HG03280 (cell line): ENCODE data around the gene PSAP.
"Not testable (repeated sequence)": the region's sequence is repeated elsewhere in the genome, so short reads cannot be mapped to it uniquely, and the experiment has no call there.

ENCODE experiments used
- ATAC-seq: cut with Tn5 transposase; IDR thresholded peaks from one replicate; pipeline ENCODE4 v1.9.1; 2021; ENCODE audit warnings: mild to moderate bottlenecking, moderate library complexity; ENCODE audit not compliant: unreplicated experiment

Gene PSAP

DNA sequence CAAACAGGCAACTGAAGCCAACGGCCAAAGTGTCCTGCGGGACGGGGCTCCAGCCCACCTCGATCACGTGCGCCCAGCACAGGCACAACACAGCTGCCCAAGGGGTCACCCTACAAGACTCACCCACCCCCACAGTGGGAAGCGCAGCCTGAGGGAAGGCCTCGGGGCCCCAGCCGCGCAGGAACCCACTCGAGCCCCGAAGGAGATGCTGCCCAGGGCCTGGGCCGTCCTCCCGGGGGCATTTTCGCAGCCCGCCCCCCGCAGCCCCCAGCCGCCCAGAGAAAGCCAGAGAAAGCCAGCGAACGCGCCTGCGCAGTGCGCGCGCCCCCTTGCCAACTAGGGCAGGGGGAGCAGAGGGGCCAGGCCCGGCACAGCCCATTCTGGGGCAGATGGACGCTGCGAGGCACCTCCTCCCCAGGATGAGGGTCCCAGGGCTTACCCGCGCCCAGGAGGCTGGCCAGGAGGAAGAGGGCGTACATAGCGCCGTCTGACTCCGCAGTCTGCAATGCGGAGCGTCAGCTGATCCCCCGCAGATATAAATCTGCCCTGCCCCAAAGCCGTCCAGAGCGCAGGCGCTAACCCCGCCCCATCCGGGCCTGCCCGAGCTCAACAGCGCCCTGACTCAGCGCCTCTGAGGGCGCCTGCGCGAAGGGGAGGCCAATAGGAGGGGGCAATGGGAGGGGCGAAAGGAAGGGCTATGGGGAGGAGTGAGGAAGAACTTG lies at the start of gene PSAP:
PSAP (minus strand) TSS at position 509 of the 722 bp plus-strand sequence; CDS start at position 479, 30 bp downstream.
- peak; percentile 94 for ATAC-seq

DNA sequence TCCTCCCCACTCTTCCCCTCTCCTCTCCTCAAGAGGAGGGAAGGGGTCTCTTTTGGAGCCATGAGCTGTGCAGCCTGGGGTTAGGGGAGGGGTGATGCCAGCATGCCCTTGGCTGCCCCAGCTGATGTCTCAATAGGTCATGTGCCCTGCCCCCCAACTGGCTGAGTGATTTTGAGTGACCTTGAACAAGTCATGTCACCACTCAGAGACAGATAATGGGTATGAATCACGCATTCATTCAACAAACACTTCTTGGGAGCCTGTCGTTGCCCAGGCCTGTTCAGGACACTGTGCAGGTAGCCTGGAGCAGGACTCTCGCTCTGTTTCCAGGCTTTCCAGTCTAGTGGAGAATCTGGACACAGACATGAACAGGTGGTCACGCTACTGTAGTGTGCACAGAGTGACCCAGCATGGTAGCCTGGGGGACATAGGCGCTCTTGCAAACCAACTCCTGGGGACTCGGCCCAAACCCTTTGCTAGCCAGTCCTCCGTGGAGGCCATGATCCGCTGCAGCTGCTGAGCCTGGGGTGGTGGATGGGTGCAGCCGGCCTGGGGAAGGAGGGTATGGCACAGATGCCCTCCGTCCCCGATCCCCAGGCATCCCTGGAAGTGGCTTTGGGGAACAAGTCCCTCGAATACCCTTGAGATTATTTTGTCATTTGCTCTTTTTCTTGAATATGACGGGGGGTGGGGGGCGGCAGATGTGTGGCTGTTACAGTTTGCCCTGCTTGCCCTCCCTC lies 49.6 kb upstream of the PSAP start:
- ATAC-seq = no peak

DNA sequence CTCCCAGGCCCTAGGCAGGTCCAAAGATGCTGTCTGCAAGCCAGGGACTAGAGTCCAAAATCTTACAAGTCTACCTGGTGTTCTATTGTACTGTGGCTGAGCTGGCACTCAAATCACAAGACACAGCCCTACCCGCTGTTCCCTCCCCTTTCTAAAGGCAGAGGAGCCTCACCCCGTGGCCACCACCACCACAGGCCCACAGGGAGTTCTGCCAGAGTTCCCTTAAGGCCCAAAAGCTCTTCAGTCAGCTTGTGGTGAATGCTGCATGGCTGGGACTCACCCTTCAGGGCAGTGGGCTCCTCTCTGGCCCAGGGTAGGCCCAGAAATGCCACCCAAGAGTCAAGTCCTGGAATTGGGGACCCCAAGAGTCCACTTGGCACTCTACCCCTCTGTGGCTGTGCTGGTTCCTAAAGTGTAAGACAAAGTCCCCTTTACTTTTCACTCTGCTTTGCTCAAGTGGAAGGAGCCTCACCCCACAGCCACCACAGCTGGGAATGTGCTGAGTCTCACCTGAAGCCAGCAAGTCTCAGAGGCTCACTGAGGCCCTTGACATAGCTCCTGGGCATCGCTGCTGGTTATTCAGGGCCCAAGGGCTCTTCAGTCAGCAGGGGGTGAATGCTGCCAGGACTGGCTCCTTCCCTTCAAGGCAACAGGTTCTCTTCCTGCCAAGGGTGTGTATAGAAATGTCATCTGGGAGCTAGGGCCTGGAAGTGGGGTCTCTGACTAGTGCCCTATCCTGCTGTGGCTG lies 48.8 kb upstream of the PSAP start:
- no peak for ATAC-seq

DNA sequence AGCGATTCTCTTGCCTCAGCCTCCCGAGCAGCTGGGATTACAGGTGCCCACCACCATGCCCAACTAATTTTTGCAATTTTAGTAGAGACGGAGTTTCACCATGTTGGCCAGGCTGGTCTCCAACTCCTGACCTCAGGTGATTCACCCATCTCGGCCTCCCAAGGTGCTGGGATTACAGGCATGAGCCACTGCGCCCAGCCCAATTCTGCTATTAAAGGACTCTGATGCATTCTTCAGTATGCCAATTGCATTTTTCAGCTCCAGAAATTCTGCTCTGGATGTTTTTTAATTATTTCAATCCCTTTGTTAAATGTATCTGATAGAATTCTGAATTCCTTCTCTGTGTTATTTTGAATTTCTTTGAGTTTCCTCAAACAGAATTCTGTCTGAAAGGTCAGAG lies 47.3 kb upstream of the PSAP start:
- not testable (repeated sequence) for ATAC-seq

DNA sequence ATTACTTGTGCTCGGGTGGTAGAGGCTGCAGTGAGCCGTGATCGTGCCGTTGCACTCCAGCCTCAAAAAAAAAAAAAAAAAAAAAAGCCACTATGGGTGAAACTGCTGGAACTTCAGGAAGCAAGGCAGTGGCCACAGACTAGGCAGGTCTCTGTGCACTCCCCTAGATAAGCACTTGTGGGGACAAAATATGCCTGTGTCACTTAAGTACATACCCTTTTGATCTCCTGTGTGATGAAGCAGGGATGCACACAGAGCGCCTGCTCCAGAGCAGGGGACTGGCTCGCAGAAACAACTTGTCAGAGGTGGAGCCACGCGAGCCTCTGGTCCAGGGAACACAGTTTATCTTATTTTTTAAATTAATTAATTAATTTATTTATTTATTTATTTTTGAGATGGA lies 42.9 kb upstream of the PSAP start:
- no peak for ATAC-seq

DNA sequence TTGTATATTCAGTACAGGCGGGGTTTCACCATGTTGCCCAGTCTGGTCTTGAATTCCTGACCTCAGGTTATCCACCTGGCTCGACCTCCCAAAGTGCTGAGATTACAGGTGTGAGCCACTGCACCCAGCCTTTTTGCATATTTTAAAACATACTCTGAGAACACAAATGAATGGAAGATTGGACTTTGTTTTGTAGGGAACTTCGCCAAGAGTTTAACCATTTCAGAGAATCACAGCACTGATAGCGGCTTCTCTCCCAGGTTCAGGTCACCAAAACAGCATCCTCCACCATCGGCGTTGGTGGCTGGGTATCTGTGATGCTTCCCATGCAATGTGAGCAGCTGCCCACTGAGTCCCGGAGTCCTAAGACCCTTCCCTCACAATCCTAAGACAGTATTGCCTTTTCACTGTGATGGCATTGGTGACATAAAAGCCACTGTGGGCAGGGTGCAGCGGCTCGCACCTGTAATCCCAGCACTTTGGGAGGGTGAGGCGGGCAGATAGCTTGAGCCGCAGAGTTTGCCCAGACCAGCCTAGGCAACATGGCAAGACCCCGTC lies 42.3 kb upstream of the PSAP start:
- ATAC-seq = no peak

DNA sequence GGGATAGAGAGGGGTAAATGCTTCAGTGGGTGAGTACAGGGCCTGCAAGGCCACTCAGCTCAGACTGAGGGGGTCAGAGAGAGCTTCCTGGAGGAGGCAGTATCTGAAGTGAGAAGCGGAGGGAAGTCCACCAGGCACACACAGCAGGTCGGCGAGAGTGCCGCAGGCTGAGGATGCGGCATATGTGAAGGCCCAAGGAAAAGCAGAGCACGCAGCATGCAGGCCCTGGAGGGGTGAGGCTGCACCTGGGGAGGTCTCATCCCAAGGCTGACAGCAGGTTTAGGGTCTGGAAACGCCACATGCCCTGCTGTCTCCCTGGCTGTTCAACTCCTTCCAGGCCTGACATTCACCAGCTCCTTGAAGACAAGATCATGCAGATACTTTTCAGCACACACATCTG lies 40.4 kb upstream of the PSAP start:
- ATAC-seq = no peak

DNA sequence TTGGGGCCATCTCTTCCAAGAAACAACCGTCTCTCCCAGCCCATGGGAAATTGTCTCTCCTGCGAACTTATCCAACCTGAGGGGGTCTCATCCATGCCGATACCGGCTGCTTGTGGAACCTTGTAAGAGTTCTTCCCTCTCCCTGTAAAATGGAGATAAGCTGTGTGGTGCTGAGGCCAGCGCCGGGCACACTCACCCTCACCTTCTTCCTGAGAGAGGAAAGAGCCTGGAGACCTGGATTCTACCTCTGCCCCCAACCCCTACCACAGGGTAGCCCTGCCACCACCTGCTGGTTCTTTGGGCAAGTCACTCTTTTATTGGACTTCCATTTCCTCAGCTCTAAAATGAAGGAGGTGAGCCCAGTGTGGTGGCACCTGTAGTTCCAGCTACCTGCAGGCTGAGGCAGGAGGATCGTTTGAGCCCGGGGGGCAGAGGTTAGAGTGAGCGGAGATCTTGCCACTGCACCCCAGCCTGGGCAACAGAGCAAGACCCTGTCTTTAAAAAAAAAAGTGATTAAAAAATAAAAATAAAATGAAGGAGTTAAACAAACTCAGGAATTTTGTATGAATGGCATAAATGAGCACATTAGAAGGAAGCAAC lies 38.4 kb upstream of the PSAP start:
- no peak for ATAC-seq

DNA sequence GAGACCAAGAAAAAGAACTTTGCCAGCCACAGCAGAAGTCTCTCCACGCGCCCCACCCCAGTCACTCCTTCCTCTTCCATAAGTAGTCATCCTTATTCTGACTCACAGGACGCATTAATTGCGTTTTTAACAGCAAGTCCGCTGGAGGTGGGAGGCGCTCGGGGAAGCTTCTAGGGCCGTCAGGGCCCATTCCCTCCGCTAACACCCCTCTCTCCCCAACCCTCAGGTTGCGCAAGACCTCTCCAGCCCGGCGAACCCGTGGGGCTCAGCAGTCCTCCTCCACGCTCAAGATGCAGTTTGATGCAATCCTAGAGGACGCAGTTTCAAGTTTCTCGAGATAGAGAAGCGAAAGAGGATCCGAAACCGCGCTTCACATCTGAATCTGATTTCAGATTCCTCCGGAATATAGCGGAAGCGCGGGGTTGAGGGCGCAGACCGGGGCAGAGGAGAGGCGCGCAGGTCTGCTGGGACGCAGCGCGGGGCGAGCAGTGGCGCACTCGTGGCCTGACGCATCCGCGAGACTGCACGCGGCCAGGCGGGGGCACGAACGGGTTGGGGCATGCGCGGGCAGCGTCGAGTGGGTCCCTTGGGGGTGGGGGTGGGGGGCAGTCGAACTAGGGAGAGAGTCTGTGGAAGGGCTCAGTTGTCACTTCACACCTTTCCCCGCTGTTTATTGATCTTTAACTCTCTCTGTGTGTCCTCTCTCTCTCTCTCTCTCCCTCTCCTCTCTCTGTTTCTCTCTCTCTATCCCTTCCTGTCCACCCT lies 37.8 kb upstream of the PSAP start:
- ATAC-seq = peak; percentile 93

DNA sequence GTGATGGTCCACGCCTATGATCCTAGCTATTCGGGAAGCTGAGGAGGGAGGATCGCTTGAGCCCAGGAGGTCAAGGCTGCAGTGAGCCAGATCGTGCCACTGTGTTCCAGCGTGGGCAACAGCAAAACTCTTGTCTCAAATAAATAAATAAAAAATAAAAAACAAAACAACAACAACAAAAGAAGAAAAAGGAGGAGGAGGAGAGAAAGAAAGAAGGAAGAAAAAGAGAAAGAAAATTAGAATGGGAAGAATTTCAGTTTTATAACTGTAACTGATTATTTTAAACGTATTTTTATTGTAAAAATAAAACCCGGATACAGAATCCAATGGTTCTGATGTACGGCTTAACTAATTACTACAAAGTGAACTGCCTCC lies 37.2 kb upstream of the PSAP start:
- ATAC-seq = no peak

DNA sequence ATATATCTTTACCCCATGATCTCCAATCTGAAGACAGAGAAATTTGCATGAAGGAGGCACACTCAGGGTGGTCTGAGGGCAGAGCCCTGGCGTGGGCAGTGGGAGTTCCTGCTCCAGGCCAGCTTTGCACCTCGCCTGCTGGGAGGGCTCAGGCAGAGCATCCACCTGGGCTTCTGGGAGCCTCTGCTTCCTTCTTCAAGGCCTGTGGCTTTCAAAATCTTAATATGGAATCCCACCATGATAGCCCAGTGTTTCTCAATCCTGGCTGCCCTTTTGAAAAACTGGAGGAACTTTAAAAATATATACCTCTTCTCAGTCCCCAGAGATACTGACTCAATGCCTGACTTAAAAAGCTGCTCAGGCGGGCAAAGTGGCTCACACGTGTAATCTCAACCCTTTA lies 36.7 kb upstream of the PSAP start:
- ATAC-seq = no peak

DNA sequence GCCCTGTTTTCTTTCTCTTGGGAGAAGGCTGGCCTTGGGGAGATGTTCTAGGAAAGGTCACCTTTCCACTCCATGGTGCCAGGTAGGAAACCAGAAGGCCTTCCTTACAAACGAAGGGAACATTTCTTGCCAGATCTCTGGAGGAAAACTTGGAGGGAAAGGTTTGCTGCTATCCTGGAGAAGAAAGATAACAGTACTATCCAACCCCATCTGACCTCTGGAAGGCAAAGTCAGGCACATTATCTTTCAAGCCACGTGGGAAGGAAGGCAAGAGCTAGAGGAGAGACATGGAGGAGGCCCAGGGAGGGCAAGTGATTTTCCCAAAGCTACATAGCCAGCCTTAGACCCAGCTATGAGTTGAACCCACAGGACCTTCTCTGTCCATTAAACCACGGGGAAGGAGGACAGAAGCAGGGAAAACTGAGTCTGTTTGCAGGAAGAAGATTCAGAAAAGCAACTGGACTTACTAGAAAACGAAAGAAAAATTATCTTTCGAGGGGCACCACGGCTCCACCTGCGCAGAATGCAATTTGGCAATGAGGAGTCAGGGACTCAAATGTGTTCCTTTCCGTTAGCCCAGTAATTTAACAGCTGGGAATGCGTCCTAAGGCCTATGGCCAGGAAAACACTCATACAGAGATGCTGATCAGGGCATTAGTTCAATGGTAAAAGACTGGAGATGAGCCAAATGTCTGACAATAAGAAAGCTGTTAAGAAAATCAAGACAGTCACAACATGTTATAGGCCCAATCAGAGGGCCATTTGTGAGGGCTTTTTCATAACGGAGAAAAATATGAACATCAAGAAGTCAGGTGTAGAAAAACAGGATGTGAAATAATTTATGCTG lies 32.0 kb upstream of the PSAP start:
- no peak for ATAC-seq

DNA sequence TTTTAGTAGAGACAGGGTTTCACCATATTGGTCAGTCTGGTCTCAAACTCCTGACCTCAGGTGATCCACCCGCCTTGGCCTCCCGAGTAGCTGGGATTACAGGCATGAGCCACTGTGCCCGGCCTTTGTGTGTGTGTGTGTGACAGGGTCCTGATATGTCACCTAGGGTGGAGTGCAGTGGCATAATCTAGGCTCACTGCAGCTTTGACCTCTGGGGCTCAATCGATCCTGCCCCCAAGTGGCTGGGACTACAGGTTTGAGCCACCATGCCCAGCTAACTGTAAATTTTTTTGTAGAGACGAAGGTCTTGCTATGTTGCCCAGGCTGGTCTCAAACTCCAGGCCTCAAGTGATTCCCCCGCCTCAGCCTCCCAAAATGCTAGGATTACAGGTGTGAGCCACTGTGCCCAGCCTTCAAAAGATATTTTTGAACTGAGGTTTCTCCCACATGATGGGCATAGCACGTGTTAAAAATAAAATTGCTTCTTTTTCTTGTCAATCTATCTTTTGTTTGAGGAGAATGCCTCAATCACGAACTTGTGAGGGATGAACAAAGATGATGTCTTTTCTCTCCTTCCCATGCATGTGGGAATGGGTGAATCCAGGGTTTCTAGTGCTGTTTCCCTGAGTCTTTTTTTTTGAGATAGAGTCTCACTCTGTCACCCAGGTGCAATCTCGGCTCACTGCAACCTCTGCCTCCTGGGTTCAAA lies 30.8 kb upstream of the PSAP start:
- ATAC-seq = no peak

DNA sequence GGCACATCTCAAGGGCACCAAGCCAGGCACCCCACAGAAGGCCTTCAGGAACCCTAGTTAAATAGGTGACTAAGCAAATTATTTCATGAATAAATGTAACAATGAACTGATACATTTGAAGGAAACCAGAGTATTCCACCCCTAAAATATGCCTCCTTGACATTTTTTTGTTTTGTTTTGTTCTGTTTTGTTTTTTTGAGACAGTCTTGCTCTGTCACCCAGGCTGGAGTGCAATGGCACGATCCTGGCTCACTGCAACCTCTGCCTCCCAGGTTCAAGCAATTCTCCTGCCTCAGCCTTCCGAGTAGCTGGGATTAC lies 30.2 kb upstream of the PSAP start:
- ATAC-seq = not testable (repeated sequence)

DNA sequence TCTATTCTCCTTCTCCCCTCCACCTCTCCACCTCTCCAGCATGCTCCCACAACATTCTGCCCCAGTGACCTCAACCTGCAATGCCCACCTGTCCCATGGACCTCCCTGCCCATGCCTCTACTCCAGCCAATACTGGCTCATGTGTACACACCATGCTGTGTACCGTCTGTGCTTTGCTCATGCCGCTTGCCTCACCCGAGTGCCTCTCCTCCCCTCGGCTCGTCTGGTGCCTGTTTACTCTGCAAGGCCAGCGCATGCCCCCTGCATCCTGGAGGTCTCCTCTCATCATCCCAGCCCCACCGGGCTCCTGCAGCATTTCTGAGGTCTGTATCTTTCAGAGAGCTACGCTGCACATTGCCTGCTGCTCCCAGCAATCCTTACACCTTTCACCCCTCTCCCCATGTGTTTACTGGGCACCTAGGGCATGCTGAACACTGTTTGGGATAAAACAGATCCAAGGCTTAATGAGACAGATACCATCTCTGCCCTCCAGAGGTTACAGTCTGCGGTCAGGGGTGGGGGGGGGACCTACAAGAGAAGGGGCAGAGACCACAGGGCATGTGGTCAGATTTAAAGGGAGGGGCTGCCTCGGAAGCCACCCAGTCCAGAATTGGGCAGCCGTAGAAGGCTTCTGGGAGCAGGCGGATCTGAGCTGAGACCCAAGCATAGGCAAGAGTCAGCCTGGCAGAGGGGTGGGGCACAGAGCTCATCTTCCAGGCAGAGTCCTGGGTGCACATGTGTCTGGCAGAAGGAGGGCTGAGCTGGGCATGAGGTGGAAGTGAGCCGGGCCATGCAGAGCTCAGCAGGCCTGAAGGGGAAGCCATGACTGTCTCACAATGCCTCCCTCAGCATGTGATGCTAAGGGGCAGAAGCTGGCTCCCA lies 29.6 kb upstream of the PSAP start:
- no peak for ATAC-seq

DNA sequence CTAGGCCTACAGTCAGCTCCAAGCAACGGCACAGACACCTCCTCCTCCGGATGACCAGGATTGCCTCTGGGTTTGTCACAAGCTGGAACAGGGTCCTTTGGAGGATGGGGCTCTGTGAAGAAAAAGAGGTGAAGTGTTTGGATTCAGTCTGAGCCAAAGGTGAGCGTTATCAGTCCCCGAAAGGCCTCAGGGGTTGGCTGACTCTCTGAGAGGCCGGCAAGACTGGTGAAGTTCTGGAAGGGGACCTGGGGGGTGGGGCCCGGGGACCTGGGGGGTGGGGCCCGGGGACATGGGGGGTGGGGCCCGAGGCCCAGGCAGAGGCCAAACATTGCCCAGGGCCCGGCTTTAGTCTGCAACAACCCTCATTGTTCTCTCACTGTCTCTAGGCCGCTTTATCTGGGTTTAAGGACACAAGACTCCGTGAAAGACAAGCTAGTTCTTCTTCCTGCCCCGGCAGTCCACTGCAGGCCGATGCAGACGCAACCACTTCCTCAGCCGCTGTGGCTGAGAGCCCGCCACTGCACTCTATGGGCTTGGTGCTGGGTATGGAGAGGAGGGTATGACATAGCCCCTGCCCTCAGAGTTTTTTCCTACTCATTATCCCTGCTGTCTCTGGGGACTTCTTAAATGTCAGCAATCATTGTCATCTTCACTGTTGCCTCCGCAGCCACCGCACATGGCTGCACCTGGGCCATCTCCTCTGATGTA lies 27.4 kb upstream of the PSAP start:
- ATAC-seq = no peak

DNA sequence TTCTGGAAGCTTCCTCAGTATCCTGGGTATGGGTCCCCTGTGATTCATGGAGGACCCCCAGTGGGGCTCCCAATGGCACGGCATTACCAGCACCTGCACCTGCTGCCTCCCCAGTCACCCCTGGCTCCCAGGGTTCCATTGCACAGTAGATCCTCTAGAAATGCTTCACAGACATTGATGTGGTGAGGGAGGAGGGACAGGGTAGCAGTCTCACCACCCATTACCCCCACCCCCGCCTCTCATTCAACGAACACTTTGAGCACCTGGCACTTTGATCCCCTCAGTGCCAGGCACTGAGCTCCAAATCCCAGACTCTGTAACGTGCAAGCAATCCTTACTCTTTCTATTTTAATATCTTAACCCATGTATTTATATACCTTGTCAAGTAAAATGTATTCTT lies 26.8 kb upstream of the PSAP start:
- ATAC-seq = no peak
